Upper lobe of right lung (tissue), 1 donor: ENCODE data around the gene GJA1. TPM values are rescaled to one million over a fixed set of nuclear protein-coding genes. Genes with fewer than 3 reads are reported as not detected.

ENCODE experiments used
- ATAC-seq: fragments of 200-7000 bp; cut with Tn5 transposase; one replicate; pipeline ENCODE4 v1.9.1; 2020; ENCODE audit warnings: mild to moderate bottlenecking, moderate library complexity
- DNase-seq: peaks from one replicate; pipeline ENCODE4 v3.0.0-alpha.2; 2020
- H3K27ac ChIP-seq: fragments of 200-600 bp; one replicate; pipeline ENCODE4 v1.8.0; 2022
- H3K27me3 ChIP-seq: fragments of 200-600 bp; one replicate; pipeline ENCODE4 v1.8.0; 2022; ENCODE audit warnings: mild to moderate bottlenecking
- H3K36me3 ChIP-seq: fragments of 200-600 bp; one replicate; pipeline ENCODE4 v1.8.0; 2022
- H3K4me1 ChIP-seq: fragments of 200-600 bp; one replicate; pipeline ENCODE4 v1.8.0; 2022
- H3K4me3 ChIP-seq: fragments of 200-600 bp; one replicate; pipeline ENCODE4 v1.8.0; 2022; ENCODE audit warnings: mild to moderate bottlenecking
- H3K9me3 ChIP-seq: fragments of 200-600 bp; one replicate; pipeline ENCODE4 v1.8.0; 2022
- intact Hi-C: fragments of 100-400 bp; cut with DNase I; formaldehyde crosslinking; loops from one replicate; pipeline ENCODE4 v1.11.0; 2022
- total RNA-seq: library from RNA; stranded (reverse); fragmentation: NEBNext Ultra II Directional; extraction: Animal tissue kit (Norgen Biotek cat#: 25700); gene quantifications from one replicate; pipeline ENCODE4 v1.2.1, GENCODE V29; 2021
- TF ChIP-seq, protein P1 (sequence below): fragments of 200-600 bp; IDR thresholded peaks from one replicate; pipeline ENCODE4 v1.8.0; 2022; ENCODE audit warnings: antibody characterized with exemption
- donor health status: DM: no; HTN: yes; CAD: no; lungs with severe emphysema.

Gene GJA1
- total RNA-seq, 1 donor from 2014 or later: 127 TPM

DNA sequence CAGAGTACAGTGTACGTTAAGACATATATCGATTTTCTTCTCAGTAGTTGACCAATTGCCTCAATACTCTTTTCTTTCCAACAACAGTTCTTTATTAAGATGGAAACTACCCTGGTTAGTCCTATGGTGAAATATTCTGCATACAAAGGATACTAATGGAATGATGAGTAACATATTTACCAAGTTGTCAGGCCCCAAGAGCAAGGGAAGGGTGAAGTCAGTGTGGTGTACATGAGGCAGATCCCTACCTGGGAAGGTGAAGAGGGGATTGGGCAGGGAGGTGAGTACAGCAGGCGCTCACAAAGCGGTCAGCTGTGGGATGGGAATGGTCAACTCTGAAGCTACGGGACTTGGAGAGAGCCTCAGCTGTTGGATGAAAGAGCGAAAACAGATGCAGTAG, 29.7 kb downstream of the GJA1 start:
- Histone ChIP-seq H3K4me3 (no peak overlapping the region), H3K27me3 (no peaks in the 10 kb centered on the region), H3K4me1 (no peaks in the 10 kb centered on the region), H3K9me3 (no peaks in the 10 kb centered on the region), H3K36me3 (no peaks in the 10 kb centered on the region), H3K27ac (no peak overlapping the region)
- TF ChIP-seq, protein P1, sequence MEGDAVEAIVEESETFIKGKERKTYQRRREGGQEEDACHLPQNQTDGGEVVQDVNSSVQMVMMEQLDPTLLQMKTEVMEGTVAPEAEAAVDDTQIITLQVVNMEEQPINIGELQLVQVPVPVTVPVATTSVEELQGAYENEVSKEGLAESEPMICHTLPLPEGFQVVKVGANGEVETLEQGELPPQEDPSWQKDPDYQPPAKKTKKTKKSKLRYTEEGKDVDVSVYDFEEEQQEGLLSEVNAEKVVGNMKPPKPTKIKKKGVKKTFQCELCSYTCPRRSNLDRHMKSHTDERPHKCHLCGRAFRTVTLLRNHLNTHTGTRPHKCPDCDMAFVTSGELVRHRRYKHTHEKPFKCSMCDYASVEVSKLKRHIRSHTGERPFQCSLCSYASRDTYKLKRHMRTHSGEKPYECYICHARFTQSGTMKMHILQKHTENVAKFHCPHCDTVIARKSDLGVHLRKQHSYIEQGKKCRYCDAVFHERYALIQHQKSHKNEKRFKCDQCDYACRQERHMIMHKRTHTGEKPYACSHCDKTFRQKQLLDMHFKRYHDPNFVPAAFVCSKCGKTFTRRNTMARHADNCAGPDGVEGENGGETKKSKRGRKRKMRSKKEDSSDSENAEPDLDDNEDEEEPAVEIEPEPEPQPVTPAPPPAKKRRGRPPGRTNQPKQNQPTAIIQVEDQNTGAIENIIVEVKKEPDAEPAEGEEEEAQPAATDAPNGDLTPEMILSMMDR: no peak
- intact Hi-C loops: no loop called here
- DNase-seq: no peak
- ATAC-seq: no peak

DNA sequence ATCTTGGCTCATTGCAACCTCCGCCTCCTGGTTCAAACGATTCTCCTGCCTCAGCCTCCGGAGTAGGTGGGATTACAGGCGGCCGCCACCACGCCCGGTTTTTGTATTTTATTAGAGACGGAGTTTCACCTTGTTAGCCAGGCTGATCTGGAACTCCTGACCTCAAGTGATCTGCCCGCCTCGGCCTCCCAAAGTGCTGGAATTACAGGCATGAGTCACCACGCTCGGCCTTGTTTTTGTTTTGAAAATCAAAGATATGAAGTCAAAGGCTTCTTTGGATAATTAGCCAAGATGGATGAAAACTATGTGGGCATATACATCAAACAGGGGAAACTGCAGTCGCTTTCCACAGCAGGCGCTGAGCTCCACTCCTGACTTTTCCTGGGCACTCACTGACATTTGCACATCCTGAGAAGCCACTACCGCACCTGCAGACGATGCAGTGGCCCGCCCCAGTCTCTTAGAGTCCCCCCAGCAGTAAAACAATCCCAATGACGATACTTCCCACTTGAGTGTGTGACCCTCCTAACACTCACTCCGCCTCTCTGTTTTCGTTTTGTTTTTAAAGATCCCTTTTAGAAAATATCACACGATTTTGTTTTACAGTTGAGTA, 44.1 kb downstream of the GJA1 start:
- intact Hi-C loops: no loop called here
- H3K4me1 ChIP-seq: no peaks in the 10 kb centered on the region
- ATAC-seq: no peak
- no peak overlapping the region for H3K4me3 ChIP-seq
- H3K27me3 ChIP-seq: no peaks in the 10 kb centered on the region
- H3K27ac ChIP-seq: no peak overlapping the region
- H3K36me3 ChIP-seq: no peaks in the 10 kb centered on the region
- H3K9me3 ChIP-seq: no peaks in the 10 kb centered on the region
- TF ChIP-seq, protein P1: no peak
- DNase-seq: no peak

DNA sequence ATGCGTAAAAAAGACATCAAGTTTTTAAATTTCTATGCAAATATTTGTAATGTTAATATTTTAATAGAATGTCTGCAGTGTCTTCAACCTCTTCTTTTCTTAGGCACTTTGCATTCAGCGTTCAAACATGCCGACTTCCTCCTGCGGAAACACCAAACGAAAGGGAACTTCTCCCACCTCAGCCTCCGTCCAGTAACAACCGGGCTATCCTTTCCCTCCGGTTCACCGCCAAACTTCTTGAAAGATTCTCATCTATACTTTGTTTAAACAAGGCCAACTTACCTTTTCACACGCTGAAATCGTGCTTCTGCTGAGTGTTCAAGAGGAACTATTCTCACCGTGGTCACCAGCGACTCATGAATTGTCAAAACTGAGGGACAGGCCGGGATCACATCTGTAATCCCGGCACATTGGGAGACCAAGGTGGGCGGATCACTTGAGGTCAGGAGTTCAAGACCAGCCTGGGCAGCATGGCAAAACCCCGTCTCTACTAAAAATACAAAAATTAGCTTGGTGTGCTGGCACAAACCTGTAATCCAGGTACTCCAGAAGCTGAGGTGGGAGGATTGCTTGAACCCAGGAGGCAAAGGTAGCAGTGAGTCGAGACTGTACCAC, 44.8 kb downstream of the GJA1 start:
- Histone ChIP-seq H3K4me3 (no peak overlapping the region), H3K36me3 (no peaks in the 10 kb centered on the region), H3K9me3 (no peaks in the 10 kb centered on the region), H3K27ac (no peak overlapping the region), H3K4me1 (no peaks in the 10 kb centered on the region), H3K27me3 (no peaks in the 10 kb centered on the region)
- ATAC-seq (no peak), DNase-seq (no peak)
- TF ChIP-seq, protein P1: no peak
- intact Hi-C loops: no loop called here

DNA sequence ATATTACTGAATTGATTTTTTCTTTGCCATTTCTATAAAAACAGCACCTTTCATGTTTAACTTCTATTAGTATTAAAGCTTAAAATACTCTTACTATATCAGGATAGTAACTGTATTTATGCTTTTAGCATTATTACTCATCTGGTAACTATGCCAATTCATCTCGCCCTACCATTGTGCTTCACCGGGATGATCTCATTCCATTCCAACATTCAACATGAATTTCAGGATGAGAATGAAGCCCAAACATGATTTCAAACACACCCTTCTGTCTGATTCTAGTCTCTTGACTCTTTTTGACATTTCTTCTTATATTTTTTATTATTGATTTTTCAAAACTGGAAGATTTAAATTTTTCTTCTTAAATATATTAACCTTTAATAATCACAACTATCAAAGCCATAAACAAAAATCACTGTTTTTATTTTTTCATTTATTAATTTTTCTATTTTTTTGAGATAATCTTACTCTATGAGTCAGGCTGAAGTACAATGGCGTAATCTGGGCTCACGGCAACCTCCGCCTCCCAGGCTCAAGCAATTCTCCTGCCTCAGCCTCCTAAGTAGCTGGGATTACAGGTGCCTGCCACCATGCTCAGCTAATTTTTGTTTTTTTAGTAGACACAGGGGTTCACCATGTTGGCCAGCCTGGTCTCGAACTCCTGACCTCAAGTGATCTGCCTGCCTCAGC, 46.7 kb downstream of the GJA1 start:
- Histone ChIP-seq H3K27ac (no peak overlapping the region), H3K36me3 (no peaks in the 10 kb centered on the region), H3K4me3 (no peak overlapping the region), H3K9me3 (no peaks in the 10 kb centered on the region), H3K27me3 (no peaks in the 10 kb centered on the region), H3K4me1 (no peaks in the 10 kb centered on the region)
- intact Hi-C loops: no loop called here
- no peak for ATAC-seq
- DNase-seq: no peak
- TF ChIP-seq, protein P1: no peak

DNA sequence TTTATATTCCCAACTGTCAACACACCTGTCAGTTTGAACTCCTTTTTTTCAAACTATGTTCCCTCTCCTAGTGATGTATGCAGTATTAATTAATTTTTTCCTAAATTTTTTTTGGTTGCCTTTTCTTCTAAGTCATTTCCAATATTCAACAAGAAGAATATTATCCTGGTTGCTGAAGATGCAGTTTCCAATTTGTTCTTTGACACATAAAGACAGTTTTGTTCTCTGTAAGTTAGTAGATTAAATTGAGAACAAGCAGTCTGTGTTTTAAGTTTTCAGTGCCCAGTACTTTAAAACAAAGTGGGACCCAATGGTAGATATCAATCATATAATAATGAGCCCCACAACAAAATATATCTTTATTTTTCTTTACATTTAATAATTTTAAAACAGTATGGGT, 47.3 kb downstream of the GJA1 start:
- Histone ChIP-seq H3K4me1 (no peaks in the 10 kb centered on the region), H3K36me3 (no peaks in the 10 kb centered on the region), H3K27me3 (no peaks in the 10 kb centered on the region), H3K9me3 (no peaks in the 10 kb centered on the region), H3K27ac (no peak overlapping the region), H3K4me3 (no peak overlapping the region)
- DNase-seq (no peak), ATAC-seq (no peak)
- intact Hi-C loops: no loop called here
- TF ChIP-seq, protein P1: no peak
